Esophagus muscularis mucosa (tissue), 3 donors: ENCODE results near the gene KCNJ6.

Source experiments
- POLR2A ChIP-seq: fragments of 450-650 bp; IDR thresholded peaks from one replicate; pipeline ENCODE4 v1.6.1; 2017; ENCODE audit warnings: antibody characterized with exemption, moderate library complexity, mild to moderate bottlenecking, low read depth
- POLR2AphosphoS5 ChIP-seq, 2 donors: sonication (generic); formaldehyde crosslinking; IDR thresholded peaks; one replicate each; pipeline ENCODE4 v1.6.1; 2017; ENCODE audit warnings: antibody characterized with exemption in 2 of 2
- TF ChIP-seq, protein P1 (sequence below), 3 experiments: fragments of 200-600 bp in 2 of 3; fragments of 450-650 bp in 1 of 3; sonication (generic) in 2 of 3; IDR thresholded peaks; one replicate each; pipeline ENCODE4 v1.5.1; 2017 to 2019; ENCODE audit warnings: antibody characterized with exemption in 3 of 3, mild to moderate bottlenecking in 2 of 3, moderate library complexity in 1 of 3

DNA sequence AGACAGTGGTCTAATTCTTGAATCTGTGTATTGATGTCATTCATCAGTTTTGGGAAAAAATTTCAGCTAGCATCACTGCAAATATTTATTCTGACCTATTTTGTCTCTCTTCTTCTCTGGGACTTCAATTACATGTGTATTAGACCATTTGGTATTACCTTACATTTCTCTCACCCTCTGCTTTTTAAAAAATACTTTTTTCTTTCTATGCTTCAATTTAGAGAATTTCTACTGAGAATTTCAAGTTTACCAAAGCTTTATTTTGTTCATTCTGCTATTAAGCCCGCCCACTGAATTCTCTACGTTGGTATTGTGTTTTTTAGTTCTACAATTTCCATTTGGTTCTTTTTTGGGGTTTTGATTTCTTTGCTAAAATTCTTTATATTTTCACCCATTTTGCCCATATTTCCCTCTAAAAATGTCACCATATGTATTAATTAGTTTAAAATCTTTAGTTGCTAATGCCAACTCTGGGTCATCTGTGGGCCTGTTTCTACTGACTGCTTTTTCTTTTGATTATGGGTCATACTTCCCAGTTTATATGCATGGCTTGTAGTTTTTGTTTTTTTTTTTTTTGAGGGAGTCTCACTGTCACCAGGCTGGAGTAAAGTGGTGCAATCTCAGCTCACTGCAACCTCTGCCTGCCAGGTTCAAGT lies 337.7 kb downstream of the KCNJ6 start:
- TF ChIP-seq, protein P1, sequence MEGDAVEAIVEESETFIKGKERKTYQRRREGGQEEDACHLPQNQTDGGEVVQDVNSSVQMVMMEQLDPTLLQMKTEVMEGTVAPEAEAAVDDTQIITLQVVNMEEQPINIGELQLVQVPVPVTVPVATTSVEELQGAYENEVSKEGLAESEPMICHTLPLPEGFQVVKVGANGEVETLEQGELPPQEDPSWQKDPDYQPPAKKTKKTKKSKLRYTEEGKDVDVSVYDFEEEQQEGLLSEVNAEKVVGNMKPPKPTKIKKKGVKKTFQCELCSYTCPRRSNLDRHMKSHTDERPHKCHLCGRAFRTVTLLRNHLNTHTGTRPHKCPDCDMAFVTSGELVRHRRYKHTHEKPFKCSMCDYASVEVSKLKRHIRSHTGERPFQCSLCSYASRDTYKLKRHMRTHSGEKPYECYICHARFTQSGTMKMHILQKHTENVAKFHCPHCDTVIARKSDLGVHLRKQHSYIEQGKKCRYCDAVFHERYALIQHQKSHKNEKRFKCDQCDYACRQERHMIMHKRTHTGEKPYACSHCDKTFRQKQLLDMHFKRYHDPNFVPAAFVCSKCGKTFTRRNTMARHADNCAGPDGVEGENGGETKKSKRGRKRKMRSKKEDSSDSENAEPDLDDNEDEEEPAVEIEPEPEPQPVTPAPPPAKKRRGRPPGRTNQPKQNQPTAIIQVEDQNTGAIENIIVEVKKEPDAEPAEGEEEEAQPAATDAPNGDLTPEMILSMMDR (IDR thresholded peaks at IDR 0.05), result no peak
- TF ChIP-seq POLR2AphosphoS5 (IDR thresholded peaks at IDR 0.05), result no peak
- TF ChIP-seq POLR2A, result no peak
